A549 (cell line): ENCODE measurements around the gene CERK.

ENCODE experiments used
- CTCF ChIP-seq: fragments of >200 bp; sonication (Bioruptor Twin); formaldehyde crosslinking; IDR thresholded peaks from 3 replicates; pipeline ENCODE4 v1.5.1; 2016
- E2F6 ChIP-seq: IDR thresholded peaks from 2 replicates; pipeline ENCODE4 v1.6.1; 2012; ENCODE audit warnings: low read depth, borderline replicate concordance
- HDAC2 ChIP-seq: fragments of 200-600 bp; sonication (generic); IDR thresholded peaks from 2 replicates; pipeline ENCODE4 v1.6.1; 2016
- KDM1A ChIP-seq: fragments of 200-600 bp; sonication (generic); IDR thresholded peaks from 2 replicates; pipeline ENCODE4 v1.6.1; 2016; ENCODE audit warnings: low read depth, mild to moderate bottlenecking
- MAZ ChIP-seq: fragments of 150-350 bp; IDR thresholded peaks from 2 replicates; pipeline ENCODE4 v1.6.1; 2014; ENCODE audit warnings: antibody characterized with exemption, low read depth, low read length, borderline replicate concordance
- MYC ChIP-seq: IDR thresholded peaks from 2 replicates; pipeline ENCODE4 v1.6.1; 2012; ENCODE audit warnings: mild to moderate bottlenecking, inconsistent platforms, low read length, improper control_type of control experiment, borderline replicate concordance
- PHF8 ChIP-seq: fragments of 200-600 bp; sonication (generic); IDR thresholded peaks from 2 replicates; pipeline ENCODE4 v1.6.1; 2016; ENCODE audit warnings: low read depth, mild to moderate bottlenecking, antibody characterized with exemption, moderate library complexity, borderline replicate concordance
- POLR2A ChIP-seq: IDR thresholded peaks from 2 replicates; pipeline ENCODE4 v1.6.1; 2012; ENCODE audit warnings: mild to moderate bottlenecking, low read length
- RCOR1 ChIP-seq: fragments of 150-350 bp; IDR thresholded peaks from 2 replicates; pipeline ENCODE4 v1.6.1; 2014; ENCODE audit warnings: antibody characterized with exemption, low read length, low read depth
- RFX5 ChIP-seq: fragments of 450-650 bp; IDR thresholded peaks from 2 replicates; pipeline ENCODE4 v1.7.1; 2014; ENCODE audit warnings: antibody characterized with exemption, mild to moderate bottlenecking, moderate library complexity
- TF ChIP-seq, protein P1 (sequence below): fragments of 200-600 bp; sonication (generic); IDR thresholded peaks from 2 replicates; pipeline ENCODE4 v1.6.1; 2016; ENCODE audit warnings: antibody characterized with exemption, mild to moderate bottlenecking, moderate library complexity
- TF ChIP-seq, protein P2 (sequence below): IDR thresholded peaks from 2 replicates; pipeline ENCODE4 v1.6.1; 2012

GRCh38 chr22:46687048-46687444, 51.0 kb downstream of the CERK start:
- TF ChIP-seq RCOR1 (no peak), CTCF (no peak), MAZ (no peak), E2F6 (no peak), PHF8 (no peak), KDM1A (no peak), POLR2A (no peak), RFX5 (no peak), MYC (no peak), HDAC2 (no peak)
- TF ChIP-seq, protein P1, sequence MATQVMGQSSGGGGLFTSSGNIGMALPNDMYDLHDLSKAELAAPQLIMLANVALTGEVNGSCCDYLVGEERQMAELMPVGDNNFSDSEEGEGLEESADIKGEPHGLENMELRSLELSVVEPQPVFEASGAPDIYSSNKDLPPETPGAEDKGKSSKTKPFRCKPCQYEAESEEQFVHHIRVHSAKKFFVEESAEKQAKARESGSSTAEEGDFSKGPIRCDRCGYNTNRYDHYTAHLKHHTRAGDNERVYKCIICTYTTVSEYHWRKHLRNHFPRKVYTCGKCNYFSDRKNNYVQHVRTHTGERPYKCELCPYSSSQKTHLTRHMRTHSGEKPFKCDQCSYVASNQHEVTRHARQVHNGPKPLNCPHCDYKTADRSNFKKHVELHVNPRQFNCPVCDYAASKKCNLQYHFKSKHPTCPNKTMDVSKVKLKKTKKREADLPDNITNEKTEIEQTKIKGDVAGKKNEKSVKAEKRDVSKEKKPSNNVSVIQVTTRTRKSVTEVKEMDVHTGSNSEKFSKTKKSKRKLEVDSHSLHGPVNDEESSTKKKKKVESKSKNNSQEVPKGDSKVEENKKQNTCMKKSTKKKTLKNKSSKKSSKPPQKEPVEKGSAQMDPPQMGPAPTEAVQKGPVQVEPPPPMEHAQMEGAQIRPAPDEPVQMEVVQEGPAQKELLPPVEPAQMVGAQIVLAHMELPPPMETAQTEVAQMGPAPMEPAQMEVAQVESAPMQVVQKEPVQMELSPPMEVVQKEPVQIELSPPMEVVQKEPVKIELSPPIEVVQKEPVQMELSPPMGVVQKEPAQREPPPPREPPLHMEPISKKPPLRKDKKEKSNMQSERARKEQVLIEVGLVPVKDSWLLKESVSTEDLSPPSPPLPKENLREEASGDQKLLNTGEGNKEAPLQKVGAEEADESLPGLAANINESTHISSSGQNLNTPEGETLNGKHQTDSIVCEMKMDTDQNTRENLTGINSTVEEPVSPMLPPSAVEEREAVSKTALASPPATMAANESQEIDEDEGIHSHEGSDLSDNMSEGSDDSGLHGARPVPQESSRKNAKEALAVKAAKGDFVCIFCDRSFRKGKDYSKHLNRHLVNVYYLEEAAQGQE: no peak
- TF ChIP-seq, protein P2, sequence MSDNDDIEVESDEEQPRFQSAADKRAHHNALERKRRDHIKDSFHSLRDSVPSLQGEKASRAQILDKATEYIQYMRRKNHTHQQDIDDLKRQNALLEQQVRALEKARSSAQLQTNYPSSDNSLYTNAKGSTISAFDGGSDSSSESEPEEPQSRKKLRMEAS: no peak
